Liver (tissue), 9 donors: ENCODE results near the gene CLEC1A. TPM values are rescaled to one million over a fixed set of nuclear protein-coding genes. Genes with fewer than 3 reads are reported as not detected.

Experiments used
- DNase-seq: peaks from one replicate; pipeline ENCODE4 v3.0.0-alpha.2; 2017; ENCODE audit warnings: low spot score
- H3K27ac ChIP-seq, 2 donors: one replicate each; pipeline ENCODE4 v1.7.0; 2013; ENCODE audit warnings: inconsistent platforms in 2 of 2, low read length in 2 of 2, control low read depth in 1 of 2, low read depth in 1 of 2, mild to moderate bottlenecking in 1 of 2
- H3K27me3 ChIP-seq, 4 donors: one replicate each; pipeline versions ENCODE4 v1.6.1 to v1.7.0; 2013; ENCODE audit warnings: low read length in 3 of 4, inconsistent platforms in 1 of 4, mild to moderate bottlenecking in 1 of 4, moderate library complexity in 1 of 4; ENCODE audit not compliant: control insufficient read depth in 4 of 4, insufficient read depth in 4 of 4
- H3K36me3 ChIP-seq, 4 donors: one replicate each; pipeline versions ENCODE4 v1.6.1 to v1.7.0; 2013; ENCODE audit warnings: low read length in 3 of 4, mild to moderate bottlenecking in 3 of 4, low read depth in 1 of 4, moderate library complexity in 1 of 4; ENCODE audit not compliant: control insufficient read depth in 4 of 4, insufficient read depth in 3 of 4
- H3K4me1 ChIP-seq, 4 donors: one replicate each; pipeline versions ENCODE4 v1.6.1 to v1.7.0; 2013; ENCODE audit warnings: low read length in 3 of 4, mild to moderate bottlenecking in 3 of 4, moderate library complexity in 1 of 4; ENCODE audit not compliant: control insufficient read depth in 4 of 4, insufficient read depth in 4 of 4
- H3K4me3 ChIP-seq, 3 donors: one replicate each; pipeline versions ENCODE4 v1.6.1 to v1.7.0; 2013; ENCODE audit warnings: low read length in 3 of 3, control low read depth in 1 of 3, low read depth in 1 of 3, mild to moderate bottlenecking in 1 of 3
- H3K9ac ChIP-seq, 2 donors: one replicate each; pipeline ENCODE4 v1.7.0; 2013; ENCODE audit warnings: low read length in 2 of 2, mild to moderate bottlenecking in 2 of 2, moderate library complexity in 2 of 2, control low read depth in 1 of 2, low read depth in 1 of 2
- H3K9me3 ChIP-seq, 4 donors: one replicate each; pipeline versions ENCODE4 v1.6.1 to v1.7.0; 2013; ENCODE audit warnings: low read length in 3 of 4; ENCODE audit not compliant: control insufficient read depth in 4 of 4
- ATF3 ChIP-seq: IDR thresholded peaks from 2 replicates; pipeline ENCODE4 v1.6.1; 2016; ENCODE audit warnings: antibody characterized with exemption
- EGR1 ChIP-seq, 2 donors: IDR thresholded peaks; 2 replicates each; pipeline ENCODE4 v1.6.1; 2016 to 2018; ENCODE audit warnings: antibody characterized with exemption in 2 of 2, low read depth in 2 of 2
- FOXA1 ChIP-seq: IDR thresholded peaks from 2 replicates; pipeline ENCODE4 v1.6.1; 2016; ENCODE audit warnings: antibody characterized with exemption
- GABPA ChIP-seq, 2 donors: IDR thresholded peaks in 1 of 2; conservative IDR thresholded peaks in 1 of 2; 2 replicates each; pipeline ENCODE4 v1.6.1; 2016; ENCODE audit warnings: antibody characterized with exemption in 2 of 2, mild to moderate bottlenecking in 1 of 2, moderate library complexity in 1 of 2
- HNF4A ChIP-seq, 2 donors: conservative IDR thresholded peaks; 2 replicates each; pipeline ENCODE4 v1.6.1; 2016; ENCODE audit warnings: antibody characterized with exemption in 2 of 2, mild to moderate bottlenecking in 2 of 2
- HNF4G ChIP-seq: IDR thresholded peaks from 2 replicates; pipeline ENCODE4 v1.6.1; 2016; ENCODE audit warnings: antibody characterized with exemption
- JUND ChIP-seq, 2 donors: IDR thresholded peaks; 2 replicates each; pipeline ENCODE4 v1.6.1; 2016; ENCODE audit warnings: antibody characterized with exemption in 2 of 2
- NR2F2 ChIP-seq: IDR thresholded peaks from 2 replicates; pipeline ENCODE4 v1.6.1; 2016; ENCODE audit warnings: antibody characterized with exemption
- RAD21 ChIP-seq, 2 donors: IDR thresholded peaks; 2 replicates each; pipeline ENCODE4 v1.6.1; 2016; ENCODE audit warnings: antibody characterized with exemption in 2 of 2, mild to moderate bottlenecking in 2 of 2
- RXRA ChIP-seq, 2 donors: IDR thresholded peaks; 2 replicates each; pipeline ENCODE4 v1.6.1; 2017 to 2018; ENCODE audit warnings: antibody characterized with exemption in 2 of 2, mild to moderate bottlenecking in 1 of 2
- SP1 ChIP-seq: IDR thresholded peaks from 2 replicates; pipeline ENCODE4 v1.6.1; 2018; ENCODE audit warnings: antibody characterized with exemption, mild to moderate bottlenecking
- TAF1 ChIP-seq: conservative IDR thresholded peaks from 2 replicates; pipeline ENCODE4 v1.6.1; 2016; ENCODE audit warnings: antibody characterized with exemption, mild to moderate bottlenecking
- YY1 ChIP-seq: IDR thresholded peaks from 2 replicates; pipeline ENCODE4 v1.6.1; 2016; ENCODE audit warnings: antibody characterized with exemption, mild to moderate bottlenecking
- WGBS: extraction: QIAGEN DNeasy Blood & Tissue Kit; methylation state at CpG from one replicate; pipeline ENCODE4 v1.1.7; 2013; 5-methylcytosine and 5-hydroxymethylcytosine counted together
- polyA plus RNA-seq, 2 donors: library from polyadenylated mRNA; stranded (reverse) in 1 of 2; unstranded in 1 of 2; fragments of 200-250 nt in 1 of 2; fragments of >200 nt in 1 of 2; fragmentation: Nextera tagmentation in 1 of 2; extraction: Ambion mirVana in 1 of 2; gene quantifications; one replicate each; pipeline versions ENCODE4 v1.2.1 to v1.2.3, GENCODE V29; 2013 to 2015
- total RNA-seq, 2 donors: library from RNA; depleted of rRNA; stranded (reverse); fragments of >200 nt; gene quantifications; one replicate each; pipeline ENCODE4 v1.2.3, GENCODE V29; 2014
- TF ChIP-seq, protein P1 (sequence below): IDR thresholded peaks from 2 replicates; pipeline ENCODE4 v1.6.1; 2016; ENCODE audit warnings: antibody characterized with exemption
- TF ChIP-seq, protein P2 (sequence below): fragments of 150-350 bp; IDR thresholded peaks from 2 replicates; pipeline ENCODE4 v1.5.1; 2017; ENCODE audit warnings: improper control_type of control experiment, low read depth, low read length; ENCODE audit not compliant: missing input control
- TF ChIP-seq, protein P3 (sequence below): IDR thresholded peaks from 2 replicates; pipeline ENCODE4 v1.6.1; 2016; ENCODE audit warnings: antibody characterized with exemption, mild to moderate bottlenecking
- TF ChIP-seq, protein P4 (sequence below): IDR thresholded peaks from 2 replicates; pipeline ENCODE4 v1.6.1; 2016; ENCODE audit warnings: antibody characterized with exemption
- donor health status: healthy.
- donor health status: healthy.
- donor health status: healthy.
- donor health status: healthy.
- donor health status: healthy.

CLEC1A gene
- total and polyA plus RNA-seq, 4 donors, result 0.09 to 2.1 (median 1.1) TPM

DNA sequence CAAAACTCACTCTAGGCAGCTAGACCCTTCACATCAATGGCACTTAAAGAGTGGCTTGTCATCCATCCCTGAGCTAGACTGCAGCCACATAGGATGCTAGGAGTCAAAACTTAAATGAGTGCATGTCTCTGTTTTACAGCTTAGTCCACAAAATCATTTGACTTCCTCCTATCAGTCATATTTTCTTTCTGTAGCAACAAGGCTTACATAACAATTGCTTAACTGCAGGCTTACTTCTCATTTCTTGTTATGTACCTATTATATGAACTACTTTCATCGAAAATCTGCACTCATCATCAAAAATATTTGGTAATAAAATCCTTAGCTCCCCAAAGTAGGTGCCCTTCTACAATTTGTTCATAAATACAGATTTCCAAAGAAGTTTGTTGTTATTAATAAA is 30.1 kb downstream of the CLEC1A start (continued):
- TF ChIP-seq, protein P1, sequence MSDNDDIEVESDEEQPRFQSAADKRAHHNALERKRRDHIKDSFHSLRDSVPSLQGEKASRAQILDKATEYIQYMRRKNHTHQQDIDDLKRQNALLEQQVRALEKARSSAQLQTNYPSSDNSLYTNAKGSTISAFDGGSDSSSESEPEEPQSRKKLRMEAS, result no peak
- TF ChIP-seq HNF4A (conservative IDR thresholded peaks at IDR 0.05) (no peak), FOXA1 (no peak), NR2F2 (no peak)
- TF ChIP-seq, protein P2, sequence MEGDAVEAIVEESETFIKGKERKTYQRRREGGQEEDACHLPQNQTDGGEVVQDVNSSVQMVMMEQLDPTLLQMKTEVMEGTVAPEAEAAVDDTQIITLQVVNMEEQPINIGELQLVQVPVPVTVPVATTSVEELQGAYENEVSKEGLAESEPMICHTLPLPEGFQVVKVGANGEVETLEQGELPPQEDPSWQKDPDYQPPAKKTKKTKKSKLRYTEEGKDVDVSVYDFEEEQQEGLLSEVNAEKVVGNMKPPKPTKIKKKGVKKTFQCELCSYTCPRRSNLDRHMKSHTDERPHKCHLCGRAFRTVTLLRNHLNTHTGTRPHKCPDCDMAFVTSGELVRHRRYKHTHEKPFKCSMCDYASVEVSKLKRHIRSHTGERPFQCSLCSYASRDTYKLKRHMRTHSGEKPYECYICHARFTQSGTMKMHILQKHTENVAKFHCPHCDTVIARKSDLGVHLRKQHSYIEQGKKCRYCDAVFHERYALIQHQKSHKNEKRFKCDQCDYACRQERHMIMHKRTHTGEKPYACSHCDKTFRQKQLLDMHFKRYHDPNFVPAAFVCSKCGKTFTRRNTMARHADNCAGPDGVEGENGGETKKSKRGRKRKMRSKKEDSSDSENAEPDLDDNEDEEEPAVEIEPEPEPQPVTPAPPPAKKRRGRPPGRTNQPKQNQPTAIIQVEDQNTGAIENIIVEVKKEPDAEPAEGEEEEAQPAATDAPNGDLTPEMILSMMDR, result no peak

DNA sequence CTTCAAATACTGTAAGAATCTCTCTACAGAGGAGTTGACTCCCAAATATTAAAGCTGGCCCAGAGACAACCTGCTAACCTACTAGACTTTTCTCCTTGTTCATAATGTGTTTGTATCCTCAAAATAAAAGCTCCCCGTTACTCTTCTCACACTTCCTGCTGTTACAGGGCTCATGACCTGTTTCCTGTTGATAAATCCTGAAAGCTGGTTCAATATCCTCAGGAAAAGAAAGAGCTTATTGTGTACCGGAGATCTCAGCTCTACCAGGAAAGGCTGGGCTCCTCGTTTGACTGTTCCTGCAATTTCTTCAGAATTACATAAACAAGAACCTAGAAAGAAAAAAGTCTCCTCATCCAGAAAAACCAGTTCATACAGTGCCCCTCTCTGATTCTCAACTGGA is 30.8 kb downstream of the CLEC1A start:
- 48% methylated on average over 3 of the region's 3 CpGs for WGBS
- Histone ChIP-seq H3K27ac (peak overlapping the region; percentile 33 to 75), H3K27me3 (no peaks in the 10 kb centered on the region), H3K36me3 (no peaks in the 10 kb centered on the region), H3K9me3 (no peaks in the 10 kb centered on the region), H3K9ac (no peak overlapping the region), H3K4me1 (no peaks in the 10 kb centered on the region), H3K4me3 (no peak overlapping the region)
- DNase-seq, result no peak
- TF ChIP-seq NR2F2 (peak; percentile 76), SP1 (peak; percentile 10), EGR1 (IDR thresholded peaks at IDR 0.05; ENCODE audit: low read depth in 2 of 2) (no peak)

GRCh38 chr12:10067264-10067663 is 31.5 kb downstream of the CLEC1A start:
- no peak overlapping the region for H3K4me3 ChIP-seq
- DNase-seq, result no peak

More at GRCh38 chr12:10067264-10067663, 31.5 kb downstream of the CLEC1A start:
- H3K27ac ChIP-seq, result no peak overlapping the region
- whole genome bisulfite sequencing, result 82% methylated on average over 4 of the region's 4 CpGs
- H3K4me1 ChIP-seq, result no peaks in the 10 kb centered on the region
- H3K36me3 ChIP-seq, result no peaks in the 10 kb centered on the region
- no peak overlapping the region for H3K9ac ChIP-seq
- no peaks in the 10 kb centered on the region for H3K27me3 ChIP-seq
- TF ChIP-seq YY1 (no peak), JUND (IDR thresholded peaks at IDR 0.05) (no peak), ATF3 (no peak), EGR1 (IDR thresholded peaks at IDR 0.05; ENCODE audit: low read depth in 2 of 2) (no peak), HNF4G (no peak), SP1 (no peak), TAF1 (no peak), RXRA (IDR thresholded peaks at IDR 0.05) (no peak), HNF4A (conservative IDR thresholded peaks at IDR 0.05) (no peak), RAD21 (IDR thresholded peaks at IDR 0.05) (no peak), GABPA (IDR thresholded peaks at IDR 0.05 in 1 of 2, conservative IDR thresholded peaks at IDR 0.05 in 1 of 2) (no peak)
- TF ChIP-seq, protein P3, sequence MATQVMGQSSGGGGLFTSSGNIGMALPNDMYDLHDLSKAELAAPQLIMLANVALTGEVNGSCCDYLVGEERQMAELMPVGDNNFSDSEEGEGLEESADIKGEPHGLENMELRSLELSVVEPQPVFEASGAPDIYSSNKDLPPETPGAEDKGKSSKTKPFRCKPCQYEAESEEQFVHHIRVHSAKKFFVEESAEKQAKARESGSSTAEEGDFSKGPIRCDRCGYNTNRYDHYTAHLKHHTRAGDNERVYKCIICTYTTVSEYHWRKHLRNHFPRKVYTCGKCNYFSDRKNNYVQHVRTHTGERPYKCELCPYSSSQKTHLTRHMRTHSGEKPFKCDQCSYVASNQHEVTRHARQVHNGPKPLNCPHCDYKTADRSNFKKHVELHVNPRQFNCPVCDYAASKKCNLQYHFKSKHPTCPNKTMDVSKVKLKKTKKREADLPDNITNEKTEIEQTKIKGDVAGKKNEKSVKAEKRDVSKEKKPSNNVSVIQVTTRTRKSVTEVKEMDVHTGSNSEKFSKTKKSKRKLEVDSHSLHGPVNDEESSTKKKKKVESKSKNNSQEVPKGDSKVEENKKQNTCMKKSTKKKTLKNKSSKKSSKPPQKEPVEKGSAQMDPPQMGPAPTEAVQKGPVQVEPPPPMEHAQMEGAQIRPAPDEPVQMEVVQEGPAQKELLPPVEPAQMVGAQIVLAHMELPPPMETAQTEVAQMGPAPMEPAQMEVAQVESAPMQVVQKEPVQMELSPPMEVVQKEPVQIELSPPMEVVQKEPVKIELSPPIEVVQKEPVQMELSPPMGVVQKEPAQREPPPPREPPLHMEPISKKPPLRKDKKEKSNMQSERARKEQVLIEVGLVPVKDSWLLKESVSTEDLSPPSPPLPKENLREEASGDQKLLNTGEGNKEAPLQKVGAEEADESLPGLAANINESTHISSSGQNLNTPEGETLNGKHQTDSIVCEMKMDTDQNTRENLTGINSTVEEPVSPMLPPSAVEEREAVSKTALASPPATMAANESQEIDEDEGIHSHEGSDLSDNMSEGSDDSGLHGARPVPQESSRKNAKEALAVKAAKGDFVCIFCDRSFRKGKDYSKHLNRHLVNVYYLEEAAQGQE, result no peak
- TF ChIP-seq, protein P2, result no peak
- TF ChIP-seq, protein P4, sequence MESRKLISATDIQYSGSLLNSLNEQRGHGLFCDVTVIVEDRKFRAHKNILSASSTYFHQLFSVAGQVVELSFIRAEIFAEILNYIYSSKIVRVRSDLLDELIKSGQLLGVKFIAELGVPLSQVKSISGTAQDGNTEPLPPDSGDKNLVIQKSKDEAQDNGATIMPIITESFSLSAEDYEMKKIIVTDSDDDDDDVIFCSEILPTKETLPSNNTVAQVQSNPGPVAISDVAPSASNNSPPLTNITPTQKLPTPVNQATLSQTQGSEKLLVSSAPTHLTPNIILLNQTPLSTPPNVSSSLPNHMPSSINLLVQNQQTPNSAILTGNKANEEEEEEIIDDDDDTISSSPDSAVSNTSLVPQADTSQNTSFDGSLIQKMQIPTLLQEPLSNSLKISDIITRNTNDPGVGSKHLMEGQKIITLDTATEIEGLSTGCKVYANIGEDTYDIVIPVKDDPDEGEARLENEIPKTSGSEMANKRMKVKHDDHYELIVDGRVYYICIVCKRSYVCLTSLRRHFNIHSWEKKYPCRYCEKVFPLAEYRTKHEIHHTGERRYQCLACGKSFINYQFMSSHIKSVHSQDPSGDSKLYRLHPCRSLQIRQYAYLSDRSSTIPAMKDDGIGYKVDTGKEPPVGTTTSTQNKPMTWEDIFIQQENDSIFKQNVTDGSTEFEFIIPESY, result no peak
- TF ChIP-seq, protein P1, result no peak
- H3K9me3 ChIP-seq, result no peaks in the 10 kb centered on the region
